Muscle of leg (tissue), 11 donors: Measurements from ENCODE around the gene CAPNS2. TPM values are rescaled to one million over a fixed set of nuclear protein-coding genes. Genes with fewer than 3 reads are reported as not detected.

Experiments
- DNase-seq: peaks from one replicate; pipeline ENCODE4 v3.0.0; 2013
- H3K27ac ChIP-seq: one replicate; pipeline ENCODE4 v1.5.1; 2013; ENCODE audit warnings: mild to moderate bottlenecking, low read length, control low read depth
- H3K27me3 ChIP-seq: one replicate; pipeline ENCODE4 v1.6.1; 2013; ENCODE audit warnings: low read length; ENCODE audit not compliant: control insufficient read depth, insufficient read depth
- H3K36me3 ChIP-seq: one replicate; pipeline ENCODE4 v1.6.1; 2013; ENCODE audit warnings: low read length; ENCODE audit not compliant: control insufficient read depth, insufficient read depth
- H3K4me1 ChIP-seq: one replicate; pipeline ENCODE4 v1.6.1; 2013; ENCODE audit warnings: low read length; ENCODE audit not compliant: control insufficient read depth, insufficient read depth
- H3K4me3 ChIP-seq: one replicate; pipeline ENCODE4 v1.5.1; 2013; ENCODE audit warnings: low read length, control low read depth
- H3K9me3 ChIP-seq: replicated peaks from 2 replicates; pipeline ENCODE4 v1.6.1; 2013; ENCODE audit warnings: low read depth, low read length; ENCODE audit not compliant: control insufficient read depth
- WGBS: methylation state at CpG from one replicate; pipeline ENCODE4 v1.1.5; 2013; ENCODE audit warnings: missing lambda C conversion rate; ENCODE audit not compliant: insufficient coverage; 5-methylcytosine and 5-hydroxymethylcytosine counted together
- polyA plus RNA-seq, 8 donors: library from polyadenylated mRNA; unstranded; fragments of 120-200 nt; gene quantifications; one replicate each; pipeline versions ENCODE4 v1.2.1 to v1.2.3, GENCODE V29; 2013; ENCODE audit warnings: inconsistent platforms in 1 of 8, low replicate concordance in 1 of 8; ENCODE audit not compliant: insufficient read length in 8 of 8, insufficient read depth in 1 of 8
- total RNA-seq: library from RNA; stranded (reverse); fragments of 120-200 nt; gene quantifications from one replicate; pipeline ENCODE4 v1.2.4, GENCODE V29; 2013

Gene CAPNS2
- total and polyA plus RNA-seq, 9 donors, result 0.12 to 7.1 (median 0.17) TPM; not detected in 1

DNA sequence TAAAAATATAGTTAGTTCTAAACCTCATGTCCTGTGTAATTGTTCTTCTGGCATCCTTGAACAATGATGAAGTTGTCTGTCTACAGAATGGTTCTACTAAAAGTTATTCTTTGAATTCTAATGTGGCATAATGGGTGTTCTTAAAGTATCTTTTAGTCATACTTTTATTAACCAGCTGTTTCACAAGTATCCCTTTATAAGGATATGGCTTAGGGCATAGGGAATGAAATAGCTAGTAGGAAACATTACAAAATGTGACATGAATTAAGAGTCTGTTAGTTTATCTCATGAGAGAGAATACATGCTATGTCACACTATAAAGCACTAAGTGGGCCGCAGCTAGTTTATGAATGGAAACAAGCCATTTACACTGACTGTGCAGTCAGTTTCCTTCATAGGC is 26.3 kb upstream of the CAPNS2 start:
- no CpG with 5 or more reads among the region's 1 CpG for WGBS
- no peak overlapping the region for H3K4me3 ChIP-seq
- peaks cover 5% of the 10 kb centered on the region for H3K36me3 ChIP-seq
- no peaks in the 10 kb centered on the region for H3K27me3 ChIP-seq
- H3K9me3 ChIP-seq, result no peaks in the 10 kb centered on the region
- peak overlapping the region; percentile 86 for H3K27ac ChIP-seq
- no peak for DNase-seq
- H3K4me1 ChIP-seq, result peaks cover 2% of the 10 kb centered on the region

DNA sequence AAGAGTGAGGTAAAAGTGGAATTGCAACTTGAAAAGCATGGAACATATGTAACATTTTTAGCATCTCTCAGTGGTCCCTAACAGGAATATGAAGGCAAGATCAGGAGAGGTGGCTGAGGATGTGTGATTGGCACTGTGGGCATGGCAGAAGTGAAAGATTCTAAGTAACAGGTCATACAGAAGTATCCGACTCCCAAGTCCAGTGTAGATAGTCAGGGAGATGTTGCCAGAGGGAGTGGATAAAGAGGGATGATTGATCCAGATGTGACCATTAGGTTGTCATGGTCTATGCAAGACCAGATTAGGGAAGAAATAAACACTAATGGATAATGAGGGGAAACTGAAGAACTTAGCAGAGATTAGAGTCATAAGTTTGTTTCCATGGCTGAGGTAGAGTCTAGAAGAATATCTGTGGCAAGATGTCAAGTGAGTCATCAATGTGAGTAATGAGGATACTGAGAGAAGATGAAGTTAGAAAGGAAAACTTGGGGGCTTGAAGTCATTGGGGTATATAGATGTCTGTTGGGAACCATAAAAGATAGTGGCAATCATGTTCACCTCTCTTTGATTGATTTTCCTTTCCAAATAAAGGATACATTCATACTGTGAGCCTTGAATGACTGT is 23.9 kb upstream of the CAPNS2 start:
- Histone ChIP-seq H3K9me3 (no peaks in the 10 kb centered on the region), H3K4me3 (no peak overlapping the region), H3K36me3 (peaks cover 7% of the 10 kb centered on the region), H3K27me3 (no peaks in the 10 kb centered on the region), H3K4me1 (peaks cover 2% of the 10 kb centered on the region), H3K27ac (no peak overlapping the region)
- WGBS, result 67% methylated on average over 1 of the region's 1 CpG
- peak; percentile 74 for DNase-seq

DNA sequence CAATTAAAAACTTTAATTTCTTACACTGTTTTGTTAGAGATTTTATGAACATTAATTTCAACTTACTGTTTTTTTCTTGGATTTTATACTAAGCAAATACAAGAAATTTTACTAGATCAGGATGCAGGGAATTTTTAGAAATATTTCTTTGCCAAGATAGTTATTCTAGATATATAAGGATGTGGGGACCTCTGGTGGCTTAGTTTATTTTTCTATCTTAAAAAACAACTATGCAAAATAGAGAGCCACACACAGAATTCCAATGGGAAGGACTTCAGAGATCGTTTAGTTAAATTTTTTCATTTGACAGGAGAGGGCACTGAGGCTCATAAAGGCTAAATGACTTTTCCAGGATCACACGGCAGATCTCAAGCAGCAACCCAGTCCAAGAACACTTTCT is 23.0 kb upstream of the CAPNS2 start:
- Histone ChIP-seq H3K27me3 (no peaks in the 10 kb centered on the region), H3K36me3 (peaks cover 3% of the 10 kb centered on the region), H3K27ac (no peak overlapping the region), H3K4me1 (peaks cover 2% of the 10 kb centered on the region), H3K4me3 (no peak overlapping the region), H3K9me3 (no peaks in the 10 kb centered on the region)
- WGBS, result no CpG with 5 or more reads among the region's 2 CpGs
- DNase-seq, result peak; percentile 82

DNA sequence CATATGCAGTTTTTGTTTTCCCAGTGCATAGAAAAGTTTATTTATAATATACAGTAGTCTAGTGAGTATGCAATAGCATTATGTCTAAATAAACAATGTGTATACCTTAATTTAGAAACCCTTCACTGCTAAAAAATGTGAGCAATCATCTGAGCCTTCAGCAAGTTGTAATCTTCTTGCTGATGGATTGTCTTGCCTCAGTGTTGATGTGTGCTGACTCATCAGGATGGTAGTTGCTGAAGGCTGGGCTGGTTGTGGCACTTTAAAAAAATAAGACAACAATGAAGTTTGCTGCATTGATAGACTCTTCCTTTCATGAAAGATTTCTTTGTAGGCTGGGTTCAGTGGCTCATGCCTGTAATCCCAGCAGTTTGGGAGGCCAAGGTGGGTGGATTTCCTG is 13.9 kb upstream of the CAPNS2 start:
- DNase-seq, result no peak
- Histone ChIP-seq H3K27me3 (no peaks in the 10 kb centered on the region), H3K9me3 (no peaks in the 10 kb centered on the region), H3K36me3 (peaks cover 15% of the 10 kb centered on the region), H3K4me3 (no peak overlapping the region), H3K4me1 (no peaks in the 10 kb centered on the region), H3K27ac (no peak overlapping the region)

DNA sequence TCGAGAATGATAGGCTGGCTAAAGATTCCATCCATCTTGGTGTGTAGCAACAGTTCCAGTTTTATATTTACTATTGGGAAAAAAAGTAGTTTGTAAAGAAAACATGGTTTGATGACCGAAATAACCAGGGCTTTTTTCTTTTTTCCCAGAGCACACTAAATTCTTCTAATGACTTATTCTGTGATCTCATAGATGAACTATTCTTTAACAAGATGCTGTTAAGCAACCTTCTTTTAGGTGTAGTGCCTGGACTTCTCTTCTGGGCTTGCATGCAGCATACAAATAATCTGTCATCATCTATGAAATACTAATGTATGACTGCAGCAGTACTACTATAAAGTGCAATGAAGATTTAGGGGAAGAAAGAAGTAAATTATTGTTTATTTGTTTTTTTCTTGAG is 11.0 kb upstream of the CAPNS2 start:
- no peak for DNase-seq
- Histone ChIP-seq H3K4me1 (no peaks in the 10 kb centered on the region), H3K27me3 (no peaks in the 10 kb centered on the region), H3K9me3 (no peaks in the 10 kb centered on the region), H3K36me3 (peaks cover 15% of the 10 kb centered on the region), H3K27ac (no peak overlapping the region), H3K4me3 (no peak overlapping the region)
- WGBS, result no CpG with 5 or more reads among the region's 2 CpGs

DNA sequence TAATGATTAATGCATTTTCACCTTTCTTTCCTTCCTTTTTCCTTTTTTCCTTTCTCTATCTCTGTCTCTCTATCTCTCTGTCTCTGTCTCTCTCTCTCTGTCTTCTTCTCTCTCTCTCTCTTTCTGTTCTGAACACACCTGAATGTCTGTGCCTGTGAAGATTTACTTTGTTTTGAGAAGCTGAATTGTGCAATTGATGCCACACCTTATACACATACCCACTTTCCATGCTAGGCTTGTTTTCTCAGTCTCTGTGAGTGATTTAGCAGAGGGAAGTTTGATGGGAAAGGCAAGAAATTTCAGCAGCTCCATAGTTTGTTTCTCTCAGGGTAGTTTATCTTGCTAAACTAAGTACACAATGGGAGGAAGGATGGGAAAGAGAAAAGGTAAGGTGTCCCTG is 9.3 kb upstream of the CAPNS2 start:
- Histone ChIP-seq H3K27ac (no peak overlapping the region), H3K4me1 (no peaks in the 10 kb centered on the region), H3K36me3 (peaks cover 13% of the 10 kb centered on the region), H3K4me3 (no peak overlapping the region), H3K9me3 (no peaks in the 10 kb centered on the region), H3K27me3 (no peaks in the 10 kb centered on the region)
- DNase-seq, result no peak

DNA sequence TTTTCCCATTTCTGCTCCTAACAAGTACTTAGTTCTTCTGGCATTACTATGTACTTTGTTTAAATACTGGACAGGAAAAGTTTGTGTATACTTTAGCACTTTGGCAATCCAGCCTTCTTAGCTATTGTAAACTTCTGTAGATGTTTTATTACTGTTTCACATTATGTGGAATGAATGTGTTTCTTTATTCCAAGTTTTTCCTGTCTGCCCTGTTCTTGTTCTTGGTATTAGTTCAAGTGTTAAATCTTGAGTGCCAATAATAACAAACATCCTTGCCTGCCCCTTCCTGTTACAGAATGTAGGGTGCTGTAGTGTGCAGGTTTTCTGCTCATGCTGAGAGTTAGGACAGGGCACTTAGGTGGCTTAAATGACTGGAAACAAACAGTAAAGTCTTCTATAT is 7.3 kb upstream of the CAPNS2 start:
- DNase-seq, result peak; percentile 64
- Histone ChIP-seq H3K27me3 (no peaks in the 10 kb centered on the region), H3K36me3 (peaks cover 7% of the 10 kb centered on the region), H3K27ac (peak overlapping the region; percentile 8), H3K4me1 (no peaks in the 10 kb centered on the region), H3K4me3 (no peak overlapping the region), H3K9me3 (no peaks in the 10 kb centered on the region)

DNA sequence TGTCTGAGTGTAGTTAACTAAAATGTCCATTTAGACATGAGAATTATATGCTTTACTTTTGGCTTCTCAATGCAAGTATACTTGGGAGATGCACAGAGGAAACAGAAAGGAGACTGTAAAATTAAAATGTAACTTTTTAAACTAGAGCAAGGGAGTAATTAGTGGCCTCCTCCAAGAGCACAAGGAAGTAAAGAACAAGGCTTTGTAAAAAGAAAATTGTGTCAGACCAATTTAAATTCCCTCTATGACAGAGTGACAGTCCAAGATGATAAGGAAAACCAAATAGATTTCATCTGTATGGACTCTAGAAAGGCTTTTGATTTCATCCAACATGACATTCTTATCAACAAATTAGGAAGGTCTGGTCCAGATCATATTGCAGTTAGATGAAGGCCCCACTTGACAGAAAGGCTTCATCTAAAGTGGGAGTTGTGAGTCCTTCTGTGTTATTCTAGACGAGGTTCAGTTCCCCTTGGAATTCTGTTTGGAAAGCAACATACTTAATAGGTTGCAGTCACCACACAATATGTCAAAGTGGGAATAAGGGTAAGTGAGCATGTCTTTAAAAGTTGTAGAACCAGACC is 6.5 kb upstream of the CAPNS2 start:
- Histone ChIP-seq H3K36me3 (peaks cover 5% of the 10 kb centered on the region), H3K27me3 (no peaks in the 10 kb centered on the region), H3K4me3 (no peak overlapping the region), H3K4me1 (no peaks in the 10 kb centered on the region), H3K9me3 (no peaks in the 10 kb centered on the region), H3K27ac (peak overlapping the region; percentile 5)
- no peak for DNase-seq
- no CpG with 5 or more reads among the region's 1 CpG for WGBS

DNA sequence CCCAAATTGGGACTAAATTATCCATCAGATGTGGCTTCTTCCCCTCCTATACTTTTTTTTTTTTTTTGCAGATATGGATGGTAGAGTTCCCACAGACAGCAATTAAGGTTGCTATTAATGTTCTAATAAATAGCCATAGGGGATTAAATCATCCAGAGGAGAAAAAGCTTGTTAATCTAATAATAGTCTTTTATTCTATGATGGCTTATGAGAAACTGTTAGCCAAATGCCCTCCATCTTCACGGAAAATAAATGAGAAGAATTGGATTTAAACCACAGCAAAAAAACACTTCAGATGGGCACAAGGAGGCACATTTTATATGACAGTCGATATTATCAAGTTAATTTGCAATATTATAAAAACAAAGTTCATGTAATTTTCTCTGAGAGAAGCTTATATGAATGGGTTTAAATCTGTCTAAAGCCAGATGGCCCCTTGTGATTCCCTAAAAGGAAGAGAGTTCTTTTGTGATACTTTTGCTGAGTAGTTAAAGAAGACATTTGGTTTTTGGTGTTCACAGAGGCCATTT is 5.1 kb upstream of the CAPNS2 start:
- no peak overlapping the region for H3K4me3 ChIP-seq
- no peak for DNase-seq
- H3K9me3 ChIP-seq, result no peaks in the 10 kb centered on the region
- H3K27me3 ChIP-seq, result no peaks in the 10 kb centered on the region
- H3K4me1 ChIP-seq, result no peaks in the 10 kb centered on the region
- WGBS, result no CpG with 5 or more reads among the region's 2 CpGs
- no peak overlapping the region for H3K27ac ChIP-seq
- H3K36me3 ChIP-seq, result peaks cover 3% of the 10 kb centered on the region

DNA sequence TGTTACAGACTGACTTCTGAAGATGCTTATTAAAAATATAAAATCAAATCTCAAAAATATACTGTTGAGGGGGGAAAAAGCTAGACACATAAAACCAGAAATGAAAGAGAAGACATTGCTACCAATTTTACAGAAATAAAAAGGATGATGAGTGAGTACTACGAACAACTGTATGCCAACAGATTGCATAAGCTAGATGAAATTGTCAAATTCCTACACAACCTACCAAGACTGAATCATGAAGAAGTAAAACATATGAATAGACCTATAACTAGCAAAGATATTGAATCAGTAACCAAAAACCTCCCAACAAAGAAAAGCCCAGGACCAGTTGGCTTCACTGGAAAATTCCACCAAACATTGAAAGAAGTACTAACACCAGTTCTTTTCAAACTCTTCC is 3.5 kb upstream of the CAPNS2 start:
- whole genome bisulfite sequencing, result no CpG with 5 or more reads among the region's 1 CpG
- H3K4me3 ChIP-seq, result no peak overlapping the region
- H3K27me3 ChIP-seq, result no peaks in the 10 kb centered on the region
- no peak for DNase-seq
- H3K4me1 ChIP-seq, result peaks cover 7% of the 10 kb centered on the region
- no peaks in the 10 kb centered on the region for H3K36me3 ChIP-seq
- H3K27ac ChIP-seq, result no peak overlapping the region
- H3K9me3 ChIP-seq, result no peaks in the 10 kb centered on the region

DNA sequence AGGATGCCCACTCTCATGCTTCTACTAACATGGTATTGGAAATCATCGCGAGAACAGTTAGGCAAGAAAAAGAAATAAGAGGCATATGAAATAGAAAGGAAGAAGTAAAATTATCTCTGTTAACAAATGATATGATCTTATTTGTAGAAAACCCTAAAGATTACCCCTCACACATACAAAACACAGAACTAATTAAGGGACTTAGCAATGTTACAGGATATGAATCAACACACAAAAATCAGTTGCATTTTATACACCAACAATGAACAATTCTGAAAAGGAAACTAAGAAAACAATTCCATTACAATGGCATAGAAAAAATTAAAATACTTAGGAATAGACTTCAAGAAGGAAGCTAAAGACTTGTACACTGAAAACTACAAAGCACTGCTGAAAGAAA is 2.7 kb upstream of the CAPNS2 start:
- no CpG with 5 or more reads among the region's 2 CpGs for WGBS

More for the DNA sequence above, 2.7 kb upstream of the CAPNS2 start:
- H3K4me3 ChIP-seq, result no peak overlapping the region
- H3K4me1 ChIP-seq, result peaks cover 14% of the 10 kb centered on the region
- DNase-seq, result no peak
- H3K27me3 ChIP-seq, result no peaks in the 10 kb centered on the region
- no peak overlapping the region for H3K27ac ChIP-seq
- no peaks in the 10 kb centered on the region for H3K36me3 ChIP-seq
- no peaks in the 10 kb centered on the region for H3K9me3 ChIP-seq
